HepG2 (cell line): ENCODE measurements around the gene ZCCHC24. TPM values are rescaled to one million over a fixed set of nuclear protein-coding genes. Genes with fewer than 3 reads are reported as not detected.

Experiments
- ARID4A ChIP-seq: sonication (generic); formaldehyde crosslinking; IDR thresholded peaks from 2 replicates; pipeline ENCODE4 v1.5.0; 2020; ENCODE audit warnings: mild to moderate bottlenecking, missing genetic modification reagents, borderline replicate concordance
- BCLAF1 ChIP-seq: fragments of 450-650 bp; IDR thresholded peaks from 2 replicates; pipeline ENCODE4 v1.6.1; 2017; ENCODE audit warnings: mild to moderate bottlenecking
- BRF2 ChIP-seq: sonication (generic); formaldehyde crosslinking; IDR thresholded peaks from 2 replicates; pipeline ENCODE4 v1.8.1; 2022; ENCODE audit warnings: mild to moderate bottlenecking, missing genetic modification reagents
- CENPT ChIP-seq: sonication (generic); formaldehyde crosslinking; IDR thresholded peaks from 2 replicates; pipeline ENCODE4 v1.8.0; 2022; ENCODE audit warnings: low read depth, mild to moderate bottlenecking, moderate library complexity, missing genetic modification reagents
- DRAP1 ChIP-seq: IDR thresholded peaks from 2 replicates; pipeline ENCODE4 v1.6.1; 2016; ENCODE audit warnings: missing genetic modification reagents, missing compliant biosample characterization
- GPBP1L1 ChIP-seq: sonication (generic); formaldehyde crosslinking; IDR thresholded peaks from 2 replicates; pipeline ENCODE4 v1.5.0; 2020; ENCODE audit warnings: mild to moderate bottlenecking, missing genetic modification reagents
- MEF2D ChIP-seq: sonication (generic); formaldehyde crosslinking; IDR thresholded peaks from 2 replicates; pipeline ENCODE4 v1.5.1; 2020; ENCODE audit warnings: mild to moderate bottlenecking, missing genetic modification reagents
- REPIN1 ChIP-seq: sonication (generic); formaldehyde crosslinking; IDR thresholded peaks from 2 replicates; pipeline ENCODE4 v1.8.0; 2022; ENCODE audit warnings: missing genetic modification reagents, low read depth, mild to moderate bottlenecking, borderline replicate concordance
- SOX6 ChIP-seq, 2 experiments: fragments of 450-650 bp in 1 of 2; sonication (generic) in 1 of 2; formaldehyde crosslinking in 1 of 2; IDR thresholded peaks; 2 replicates each; pipeline versions ENCODE4 v1.4.0 to v1.6.1; 2017 to 2020; ENCODE audit warnings: antibody characterized with exemption in 1 of 2, mild to moderate bottlenecking in 1 of 2, missing genetic modification reagents in 1 of 2
- TRAFD1 ChIP-seq: sonication (generic); formaldehyde crosslinking; IDR thresholded peaks from 2 replicates; pipeline ENCODE4 v1.5.1; 2020; ENCODE audit warnings: missing genetic modification reagents, mild to moderate bottlenecking, borderline replicate concordance
- YY1 ChIP-seq: IDR thresholded peaks from 2 replicates; pipeline ENCODE4 v1.6.1; 2011; ENCODE audit warnings: low read length, low read depth, moderate library complexity, mild to moderate bottlenecking; ENCODE audit not compliant: insufficient read depth, insufficient replicate concordance
- ZC3H13 ChIP-seq: sonication (generic); formaldehyde crosslinking; IDR thresholded peaks from 2 replicates; pipeline ENCODE4 v1.8.1; 2023; ENCODE audit warnings: mild to moderate bottlenecking, missing genetic modification reagents, moderate library complexity
- ZFP36L2 ChIP-seq: sonication (generic); formaldehyde crosslinking; IDR thresholded peaks from 2 replicates; pipeline ENCODE4 v1.4.0; 2020; ENCODE audit warnings: missing genetic modification reagents
- ZMYM3 ChIP-seq: sonication (generic); formaldehyde crosslinking; IDR thresholded peaks from 2 replicates; pipeline ENCODE4 v1.5.1; 2020; ENCODE audit warnings: mild to moderate bottlenecking, missing genetic modification reagents
- ZNF724P ChIP-seq: sonication (generic); formaldehyde crosslinking; IDR thresholded peaks from 2 replicates; pipeline ENCODE4 v1.8.0; 2022; ENCODE audit warnings: missing genetic modification reagents, borderline replicate concordance
- polyA plus RNA-seq, 8 experiments: library from polyadenylated mRNA; depleted of rRNA in 3 of 8; stranded (reverse) in 7 of 8; unstranded in 1 of 8; fragments of >200 nt; fragmentation: Illumina TruSeq in 4 of 8; extraction: Trizol in 4 of 8; gene quantifications; 2 replicates each; pipeline versions ENCODE4 v1.2.1 to v1.2.3, GENCODE V29; 2011 to 2016; ENCODE audit warnings: low read depth in 4 of 8, missing spikeins in 1 of 8, mixed read lengths in 1 of 8; ENCODE audit not compliant: insufficient read depth in 1 of 8
- total RNA-seq, 5 experiments: library from RNA; depleted of rRNA; stranded (reverse); fragments of >200 nt; fragmentation: Illumina TruSeq; extraction: Trizol; gene quantifications; 2 replicates each; pipeline ENCODE4 v1.2.3, GENCODE V29; 2016; ENCODE audit warnings: low read depth in 1 of 5

Gene ZCCHC24
- total and polyA plus RNA-seq, 2 of the 13 experiments (the other 11 are each of a cell fraction or from before 2014, with no cell fraction given), result 3.1 to 7.9 TPM

GRCh38 chr10:79430936-79431335 is 14.5 kb downstream of the ZCCHC24 start (continued):
- no peak for TF ChIP-seq ARID4A (CRISPR knock-in tag)
- no peak for TF ChIP-seq GPBP1L1
- TF ChIP-seq ZNF724P (CRISPR knock-in tag), result no peak
- no peak for TF ChIP-seq YY1
- no peak for TF ChIP-seq SOX6 (IDR thresholded peaks at IDR 0.05)
- no peak for TF ChIP-seq SOX6 (CRISPR knock-in tag; IDR thresholded peaks at IDR 0.05)
- no peak for TF ChIP-seq MEF2D (CRISPR knock-in tag)
- TF ChIP-seq ZFP36L2 (CRISPR knock-in tag), result no peak
- TF ChIP-seq ZC3H13 (CRISPR knock-in tag), result no peak
- no peak for TF ChIP-seq DRAP1 (CRISPR knock-in tag)
- TF ChIP-seq CENPT (CRISPR knock-in tag), result no peak
- no peak for TF ChIP-seq ZMYM3 (CRISPR knock-in tag)
- TF ChIP-seq REPIN1 (CRISPR knock-in tag), result no peak
- no peak for TF ChIP-seq TRAFD1 (CRISPR knock-in tag)
- TF ChIP-seq BCLAF1, result no peak
- no peak for TF ChIP-seq BRF2 (CRISPR knock-in tag)
